ENCODE results near the gene SAYSD1. TPM values are rescaled to one million over a fixed set of nuclear protein-coding genes. Genes with fewer than 3 reads are reported as not detected.

SAYSD1 gene
- total and polyA plus RNA-seq, 2 donors from 2014 or later: 17.1 to 20.4 TPM

DNA sequence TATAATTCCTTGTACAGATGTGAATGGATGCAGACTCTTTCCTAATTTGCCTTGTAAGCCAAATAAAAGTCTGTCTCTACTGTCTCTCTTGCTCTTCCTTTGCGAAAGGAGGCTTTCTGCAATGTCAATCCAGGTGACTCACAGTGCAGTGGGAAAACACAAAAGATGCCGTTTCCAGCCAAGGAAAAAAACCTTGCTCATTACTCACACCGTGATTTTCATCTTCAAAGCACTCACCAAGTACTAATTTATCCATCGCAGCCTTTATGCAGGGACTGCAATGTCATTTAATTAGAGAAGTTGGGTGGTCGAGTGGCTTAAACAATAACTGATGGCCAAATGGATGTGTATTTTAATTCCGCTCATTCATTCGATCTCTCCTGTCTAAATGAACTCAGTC, 23.8 kb downstream of the SAYSD1 start:
- no peak for FAIRE-seq
- intact Hi-C loops (cut with DNase I): no loop called here
- no peaks in the 10 kb centered on the region for H3K4me1 ChIP-seq (ENCODE audit: control insufficient read depth in 2 of 3, insufficient read depth in 2 of 3, low read depth in 1 of 3, low read length in 3 of 3)

DNA sequence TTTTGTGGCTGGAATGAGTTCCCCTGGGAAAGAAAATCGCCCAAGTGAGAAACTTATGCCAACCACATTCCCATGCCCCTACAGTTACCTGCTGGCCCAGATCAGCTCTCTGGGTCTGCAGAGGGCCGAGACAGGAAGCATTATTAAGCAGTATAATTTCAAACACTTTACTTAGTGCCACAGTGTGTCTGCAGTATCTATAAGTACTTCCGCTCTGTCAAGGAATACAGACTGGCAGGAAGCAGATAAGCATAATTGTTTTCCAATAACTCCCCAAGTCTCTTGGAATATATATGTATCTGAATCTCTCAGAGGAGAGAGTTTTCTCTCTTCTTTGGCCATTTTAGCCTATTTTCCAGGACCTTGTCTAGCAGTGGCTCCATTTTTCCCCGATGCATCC, 24.9 kb downstream of the SAYSD1 start:
- Histone ChIP-seq H3K36me3 (ENCODE audit: control insufficient read depth in 2 of 3, insufficient read depth in 3 of 3, low read length in 3 of 3) (no peaks in the 10 kb centered on the region), H3K27me3 (ENCODE audit: control insufficient read depth, insufficient read depth, low read length) (no peaks in the 10 kb centered on the region), H3K27ac (ENCODE audit: low read depth in 2 of 2, low read length in 2 of 2) (no peak overlapping the region), H3K9ac (ENCODE audit: low read length in 3 of 3) (no peak overlapping the region), H3K4me1 (ENCODE audit: control insufficient read depth in 2 of 3, insufficient read depth in 2 of 3, low read depth in 1 of 3, low read length in 3 of 3) (no peaks in the 10 kb centered on the region), H3K9me3 (ENCODE audit: control insufficient read depth in 2 of 3, insufficient read depth in 1 of 3, low read length in 3 of 3) (no peaks in the 10 kb centered on the region), H3K4me3 (ENCODE audit: low read length in 3 of 3) (no peak overlapping the region)
- intact Hi-C loops (cut with DNase I): no loop called here
- no peak for DNase-seq
- no peak for FAIRE-seq
- no peak for TF ChIP-seq CTCF (IDR thresholded peaks at IDR 0.05; ENCODE audit: borderline replicate concordance, extremely low read depth, insufficient read depth)

More for the DNA sequence above, 23.8 kb downstream of the SAYSD1 start:
- H3K9me3 ChIP-seq (ENCODE audit: control insufficient read depth in 2 of 3, insufficient read depth in 1 of 3, low read length in 3 of 3): no peaks in the 10 kb centered on the region
- no peak overlapping the region for H3K27ac ChIP-seq (ENCODE audit: low read depth in 2 of 2, low read length in 2 of 2)
- no peaks in the 10 kb centered on the region for H3K27me3 ChIP-seq (ENCODE audit: control insufficient read depth, insufficient read depth, low read length)
- H3K36me3 ChIP-seq (ENCODE audit: control insufficient read depth in 2 of 3, insufficient read depth in 3 of 3, low read length in 3 of 3): no peaks in the 10 kb centered on the region
- TF ChIP-seq CTCF (IDR thresholded peaks at IDR 0.05; ENCODE audit: borderline replicate concordance, extremely low read depth, insufficient read depth): no peak
- DNase-seq: no peak
- no peak overlapping the region for H3K4me3 ChIP-seq (ENCODE audit: low read length in 3 of 3)
- no peak overlapping the region for H3K9ac ChIP-seq (ENCODE audit: low read length in 3 of 3)

- DNase-seq (peak in 4 of 5 donors; percentile 74 to 94 (median 87)), FAIRE-seq (no peak)
- Histone ChIP-seq H3K4me3 (ENCODE audit: low read length in 3 of 3) (no peak overlapping the region), H3K36me3 (ENCODE audit: control insufficient read depth in 2 of 3, insufficient read depth in 3 of 3, low read length in 3 of 3) (no peaks in the 10 kb centered on the region), H3K9me3 (ENCODE audit: control insufficient read depth in 2 of 3, insufficient read depth in 1 of 3, low read length in 3 of 3) (no peaks in the 10 kb centered on the region), H3K27me3 (ENCODE audit: control insufficient read depth, insufficient read depth, low read length) (no peaks in the 10 kb centered on the region), H3K27ac (ENCODE audit: low read depth in 2 of 2, low read length in 2 of 2) (no peak overlapping the region), H3K4me1 (ENCODE audit: control insufficient read depth in 2 of 3, insufficient read depth in 2 of 3, low read depth in 1 of 3, low read length in 3 of 3) (no peaks in the 10 kb centered on the region), H3K9ac (ENCODE audit: low read length in 3 of 3) (no peak overlapping the region)
- peak; percentile 36 for TF ChIP-seq CTCF (IDR thresholded peaks at IDR 0.05; ENCODE audit: borderline replicate concordance, extremely low read depth, insufficient read depth)
- intact Hi-C loops (cut with DNase I): no loop called here
Observed at GRCh38 chr6:39088331-39088730, 26.7 kb downstream of the SAYSD1 start.

DNA sequence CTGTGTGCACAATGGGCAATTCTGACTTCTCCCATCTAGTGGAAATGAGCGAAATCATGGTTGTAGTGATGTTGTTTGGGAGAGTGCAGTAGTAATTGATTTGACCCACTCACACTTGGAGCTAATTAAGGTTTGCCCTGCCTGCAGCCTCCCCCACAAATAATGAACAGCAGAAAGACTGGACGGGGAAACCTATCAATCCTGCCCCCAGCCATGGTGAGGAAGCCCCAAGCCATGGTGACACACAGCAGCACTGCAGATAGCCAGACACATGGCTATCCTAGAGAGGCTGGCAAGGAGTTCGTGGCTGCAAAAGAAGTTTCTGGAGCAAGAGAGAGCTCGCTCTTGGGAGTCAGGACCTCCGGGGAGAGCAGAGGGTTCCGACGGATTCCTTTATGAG, 27.8 kb downstream of the SAYSD1 start:
- no peak for DNase-seq
- Histone ChIP-seq H3K4me1 (ENCODE audit: control insufficient read depth in 2 of 3, insufficient read depth in 2 of 3, low read depth in 1 of 3, low read length in 3 of 3) (no peaks in the 10 kb centered on the region), H3K27me3 (ENCODE audit: control insufficient read depth, insufficient read depth, low read length) (no peaks in the 10 kb centered on the region), H3K27ac (ENCODE audit: low read depth in 2 of 2, low read length in 2 of 2) (no peak overlapping the region), H3K4me3 (ENCODE audit: low read length in 3 of 3) (no peak overlapping the region), H3K36me3 (ENCODE audit: control insufficient read depth in 2 of 3, insufficient read depth in 3 of 3, low read length in 3 of 3) (no peaks in the 10 kb centered on the region), H3K9me3 (ENCODE audit: control insufficient read depth in 2 of 3, insufficient read depth in 1 of 3, low read length in 3 of 3) (no peaks in the 10 kb centered on the region), H3K9ac (ENCODE audit: low read length in 3 of 3) (no peak overlapping the region)
- intact Hi-C loops (cut with DNase I): no loop called here
- no peak for FAIRE-seq
- TF ChIP-seq CTCF (IDR thresholded peaks at IDR 0.05; ENCODE audit: borderline replicate concordance, extremely low read depth, insufficient read depth): no peak

Data from kidney (tissue), 14 donors.